ENCODE data around the gene TNIK. TPM values are rescaled to one million over a fixed set of nuclear protein-coding genes. Genes with fewer than 3 reads are reported as not detected.
"Not testable (repeated sequence)": the region's sequence is repeated elsewhere in the genome, so short reads cannot be mapped to it uniquely, and the experiment has no call there.

The TNIK gene
- total RNA-seq, 1 donor from 2014 or later: 56.6 TPM

GRCh38 chr3:171383206-171384018 lies 76.8 kb downstream of the TNIK start:
- DNase-seq: no peak

GRCh38 chr3:171382347-171382746 lies 77.9 kb downstream of the TNIK start:
- not testable (repeated sequence) for DNase-seq

- DNase-seq: peak; percentile 89
Observed at GRCh38 chr3:171380711-171381425, 79.3 kb downstream of the TNIK start.

- DNase-seq: no peak
Observed at GRCh38 chr3:171379961-171380483, 80.2 kb downstream of the TNIK start.

- DNase-seq: no peak
Observed at GRCh38 chr3:171379281-171379680, 80.9 kb downstream of the TNIK start.

- DNase-seq: no peak
Observed at GRCh38 chr3:171378586-171378985, 81.6 kb downstream of the TNIK start.

- DNase-seq: no peak
Observed at GRCh38 chr3:171377859-171378258, 82.3 kb downstream of the TNIK start.

GRCh38 chr3:171376596-171376947 lies 83.6 kb downstream of the TNIK start:
- no peak for DNase-seq

GRCh38 chr3:171375666-171376595 lies 84.3 kb downstream of the TNIK start:
- DNase-seq: no peak

GRCh38 chr3:171374661-171375285 lies 85.4 kb downstream of the TNIK start:
- DNase-seq: no peak

GRCh38 chr3:171374260-171374659 lies 85.9 kb downstream of the TNIK start:
- no peak for DNase-seq

- DNase-seq: no peak
Observed at GRCh38 chr3:171373711-171374110, 86.5 kb downstream of the TNIK start.

- DNase-seq: no peak
Observed at GRCh38 chr3:171372694-171373093, 87.5 kb downstream of the TNIK start.

GRCh38 chr3:171371354-171371753 lies 88.9 kb downstream of the TNIK start:
- DNase-seq: no peak

GRCh38 chr3:171369156-171369555 lies 91.0 kb downstream of the TNIK start:
- DNase-seq: no peak

- not testable (repeated sequence) for DNase-seq
Observed at GRCh38 chr3:171366738-171367137, 93.5 kb downstream of the TNIK start.

- no peak for DNase-seq
Observed at GRCh38 chr3:171366043-171366442, 94.2 kb downstream of the TNIK start.

GRCh38 chr3:171365489-171365888 lies 94.7 kb downstream of the TNIK start:
- DNase-seq: peak; percentile 64

GRCh38 chr3:171364500-171364899 lies 95.7 kb downstream of the TNIK start:
- no peak for DNase-seq

- DNase-seq: no peak
Observed at GRCh38 chr3:171363202-171363601, 97.0 kb downstream of the TNIK start.

- DNase-seq: no peak
Observed at GRCh38 chr3:171362575-171362974, 97.6 kb downstream of the TNIK start.

GRCh38 chr3:171358881-171359198 lies 101.4 kb downstream of the TNIK start:
- no peak for DNase-seq

Measured in tongue (tissue), 2 donors.